Stimulated activated CD8-positive, alpha-beta memory T cell treated with anti-CD3 and anti-CD28 coated beads, Interleukin-15, amount 100 ng/mL, for 1 hour (primary cell): ENCODE results near the gene BIN2.

Experiments
- DNase-seq: peaks from one replicate; pipeline ENCODE4 v3.0.0-alpha.2; 2020; ENCODE audit warnings: low read depth

BIN2 gene

DNA sequence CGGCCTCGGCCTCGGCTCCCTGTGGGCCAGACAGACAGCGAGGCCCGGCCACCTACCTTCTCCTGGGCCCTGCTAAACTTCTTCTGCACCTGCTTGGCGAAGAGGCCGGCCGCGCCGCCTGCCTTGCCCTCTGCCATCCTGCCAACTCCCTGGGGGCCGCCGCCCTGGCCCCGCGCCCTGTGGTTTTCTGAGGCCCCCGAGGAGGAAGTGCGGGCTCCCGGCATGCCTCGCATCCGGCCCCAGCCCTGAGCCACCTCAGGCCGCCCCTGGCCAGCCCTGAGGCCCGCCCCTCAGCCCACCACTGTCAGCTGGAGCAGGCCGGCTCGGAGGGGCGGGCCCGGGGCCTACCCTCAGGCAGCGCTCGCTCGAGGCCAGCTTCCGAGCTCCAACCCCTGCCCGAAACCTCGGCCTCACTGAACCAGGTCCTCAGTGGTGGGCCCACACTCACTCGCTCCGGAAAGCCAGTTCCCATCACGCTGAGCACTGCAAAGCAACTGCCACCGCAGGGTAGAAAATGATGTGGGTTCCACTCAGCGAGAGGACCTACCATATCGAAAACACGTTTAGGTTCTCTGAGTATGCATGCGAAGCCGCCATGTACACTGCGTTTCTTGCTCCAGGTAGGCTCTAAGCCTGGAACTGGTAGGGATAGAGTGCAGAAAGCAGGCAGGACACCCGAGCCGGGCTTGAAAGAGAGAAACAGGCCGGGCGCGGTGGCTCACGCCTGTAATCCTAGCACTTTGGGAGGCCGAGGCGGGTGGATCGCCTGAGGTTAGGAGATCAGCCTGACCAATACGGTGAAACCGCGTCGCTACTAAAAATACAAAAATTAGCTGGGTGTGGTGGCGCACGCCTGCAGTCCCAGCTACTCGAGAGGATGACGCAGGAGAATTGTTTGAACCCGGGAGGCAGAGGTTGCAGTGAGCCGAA lies at the start of gene BIN2:
TSS of gene BIN2 (minus strand) at position 209 of the 930 bp plus-strand sequence. CDS start at position 137, 72 bp downstream.
- DNase-seq: peak; percentile 37

DNA sequence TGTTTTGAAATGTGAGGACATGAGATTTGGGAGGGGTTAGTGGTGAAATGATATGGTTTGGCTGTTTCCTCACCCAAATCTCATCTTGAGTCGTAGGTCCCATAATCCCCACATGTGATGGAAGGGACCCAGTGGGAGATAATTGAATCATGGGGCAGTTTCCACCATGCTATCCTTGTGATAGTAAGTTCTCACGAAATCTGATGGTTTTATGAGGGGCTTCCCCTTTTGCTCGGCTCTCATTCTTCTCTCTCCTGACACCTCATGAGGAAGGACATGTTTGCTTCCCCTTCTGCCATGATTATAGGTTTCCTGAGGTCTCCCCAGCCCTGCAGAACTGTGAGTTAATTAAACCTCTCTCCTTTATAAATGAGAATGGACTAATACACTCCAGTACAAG lies 49.2 kb upstream of the BIN2 start:
- DNase-seq: no peak

DNA sequence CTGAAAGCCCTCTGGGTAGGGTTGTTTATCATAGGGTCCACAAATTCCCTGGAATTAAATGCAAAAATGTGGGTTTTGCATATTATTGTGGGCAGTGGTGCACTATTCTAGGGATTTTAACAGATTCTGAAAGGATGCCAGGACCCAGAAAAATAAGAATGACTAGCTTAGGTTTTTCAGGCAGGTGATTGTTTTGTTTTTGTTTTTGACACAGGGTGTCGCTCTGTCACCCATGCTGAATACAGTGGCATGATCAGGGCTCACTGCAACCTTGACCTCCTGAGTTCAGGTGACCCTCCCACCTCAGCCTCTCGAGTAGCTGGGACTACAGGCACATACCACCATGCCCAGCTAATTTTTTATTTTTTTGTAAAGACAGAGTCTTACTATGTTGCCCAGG lies 48.0 kb upstream of the BIN2 start:
- no peak for DNase-seq

DNA sequence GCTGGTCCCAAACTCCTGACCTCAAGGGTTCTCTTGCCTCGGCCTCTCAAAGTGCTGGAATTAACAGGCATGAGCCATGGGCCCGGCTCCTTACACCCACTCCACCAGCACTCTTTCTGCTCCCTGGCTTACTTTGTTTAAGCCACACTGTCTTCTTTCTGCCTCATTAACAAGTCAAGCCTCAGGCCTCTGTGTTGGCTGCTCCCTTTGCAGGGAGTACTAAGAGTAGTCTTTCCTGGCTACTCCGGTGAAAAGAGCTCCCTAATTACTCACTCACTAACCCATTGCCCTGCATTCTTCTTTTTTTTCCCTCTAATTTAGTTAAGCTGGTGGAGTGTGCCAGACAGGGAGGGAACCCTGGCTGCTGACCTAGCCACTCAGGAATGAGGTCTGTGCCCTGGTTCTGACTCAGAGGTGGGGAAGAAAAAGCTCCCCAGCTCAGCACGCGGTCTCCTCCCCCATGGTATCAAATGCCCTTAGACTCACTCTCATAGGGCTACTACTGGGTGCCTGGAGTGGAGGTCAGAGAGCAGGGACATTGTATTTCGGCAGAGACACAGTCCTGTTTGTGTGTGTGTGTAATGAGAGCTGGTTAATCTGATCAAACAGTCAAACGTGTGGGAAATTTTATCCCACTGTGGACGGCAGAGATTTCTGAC lies 47.5 kb upstream of the BIN2 start:
- no peak for DNase-seq

DNA sequence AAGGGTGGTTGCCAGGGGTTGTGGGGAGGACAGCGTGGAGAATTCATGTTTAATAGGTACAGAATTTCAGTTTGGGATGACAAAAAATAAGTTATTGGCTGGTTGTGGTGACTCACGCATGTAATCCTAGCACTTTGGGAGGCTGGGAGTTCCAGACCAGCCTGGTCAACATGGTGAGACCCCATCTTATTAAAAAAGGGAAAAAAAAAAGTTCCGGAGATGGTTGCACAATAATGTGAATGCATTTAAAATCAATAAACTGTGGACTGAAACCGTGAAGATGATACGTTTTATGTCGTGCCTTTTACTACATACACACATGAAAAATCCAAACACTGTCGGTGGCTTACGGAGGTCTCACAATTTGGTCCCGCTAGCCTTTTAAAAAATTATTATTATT lies 46.7 kb upstream of the BIN2 start:
- DNase-seq: no peak

DNA sequence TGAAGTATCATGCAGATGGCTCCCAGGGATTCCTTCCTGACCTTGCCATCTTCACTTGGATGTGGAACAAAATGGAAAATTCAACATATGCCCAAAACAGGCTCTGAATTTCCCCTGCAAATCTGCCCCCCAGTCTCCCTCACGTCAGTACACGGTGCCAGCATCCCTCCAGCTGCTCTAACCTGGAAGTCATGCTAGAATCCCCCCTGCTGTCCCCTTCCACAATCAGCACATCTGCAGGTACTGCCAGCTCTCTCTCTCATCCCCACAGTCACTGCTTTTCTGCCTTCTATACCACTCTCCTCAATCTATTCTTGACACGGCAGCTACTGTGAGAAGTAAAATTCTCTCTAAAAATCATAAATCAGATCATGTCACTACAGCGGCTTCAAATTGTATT lies 45.6 kb upstream of the BIN2 start:
- DNase-seq: no peak

DNA sequence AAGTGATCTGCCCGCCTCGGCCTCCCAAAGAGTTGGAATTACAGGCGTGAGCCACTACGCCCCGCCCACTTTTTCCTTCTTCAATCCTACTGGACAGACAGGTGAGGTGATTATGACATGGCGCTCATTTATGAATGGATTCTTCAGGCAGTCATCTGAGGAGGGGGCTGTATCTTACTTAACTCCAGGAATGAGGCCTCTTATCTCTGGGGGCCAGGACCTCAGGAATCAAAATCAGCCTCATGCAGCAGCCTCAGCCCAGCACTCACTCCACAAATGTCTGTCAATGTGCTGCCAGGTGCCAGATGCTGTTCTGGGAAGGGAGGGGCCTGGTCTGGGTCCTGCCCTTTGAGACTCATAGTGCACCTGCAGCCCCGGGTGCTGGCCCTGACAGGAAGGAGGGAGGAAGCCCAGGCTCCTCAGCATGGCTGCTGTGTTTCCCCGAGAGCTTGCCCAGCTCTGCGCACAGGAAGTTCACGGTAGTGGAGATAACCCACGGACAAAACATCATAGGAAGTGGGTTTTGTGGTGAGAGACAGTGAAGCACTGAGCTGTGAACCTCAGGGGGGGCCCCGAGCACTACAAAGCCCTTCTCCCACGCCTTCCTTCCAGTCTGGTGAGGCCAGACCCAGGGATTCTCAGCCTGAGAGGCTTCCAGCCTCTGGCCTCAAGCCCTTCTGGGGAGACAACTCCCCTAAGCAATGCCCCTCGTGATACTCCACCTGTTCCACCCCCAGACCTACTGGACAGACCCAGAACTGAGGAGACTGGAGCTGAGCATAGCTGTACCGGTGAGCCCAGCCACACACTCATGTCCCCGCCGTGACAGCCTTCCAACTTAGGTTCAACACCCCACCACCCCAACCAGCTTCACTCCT lies 44.9 kb upstream of the BIN2 start:
- peak; percentile 70 for DNase-seq

DNA sequence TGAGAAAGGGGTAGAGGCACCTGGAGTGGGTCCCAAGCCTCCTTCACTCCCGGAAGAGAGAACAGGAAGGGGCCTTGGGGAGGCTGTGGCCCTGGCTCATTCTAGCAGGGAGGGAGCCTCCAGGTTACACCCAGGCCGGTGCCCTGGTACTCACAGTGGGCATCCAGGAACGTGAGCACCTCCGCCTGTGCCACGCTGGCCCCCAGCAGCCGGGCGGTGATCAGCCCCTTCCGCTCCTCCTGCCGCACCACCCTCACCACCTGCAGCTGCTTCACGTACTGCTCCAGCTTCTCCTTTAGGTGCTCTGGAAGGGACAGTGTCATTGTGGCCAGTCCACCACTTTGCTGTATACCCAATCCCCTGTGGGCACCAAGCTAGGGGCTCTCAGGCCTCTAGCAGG lies 41.3 kb upstream of the BIN2 start:
- no peak for DNase-seq

DNA sequence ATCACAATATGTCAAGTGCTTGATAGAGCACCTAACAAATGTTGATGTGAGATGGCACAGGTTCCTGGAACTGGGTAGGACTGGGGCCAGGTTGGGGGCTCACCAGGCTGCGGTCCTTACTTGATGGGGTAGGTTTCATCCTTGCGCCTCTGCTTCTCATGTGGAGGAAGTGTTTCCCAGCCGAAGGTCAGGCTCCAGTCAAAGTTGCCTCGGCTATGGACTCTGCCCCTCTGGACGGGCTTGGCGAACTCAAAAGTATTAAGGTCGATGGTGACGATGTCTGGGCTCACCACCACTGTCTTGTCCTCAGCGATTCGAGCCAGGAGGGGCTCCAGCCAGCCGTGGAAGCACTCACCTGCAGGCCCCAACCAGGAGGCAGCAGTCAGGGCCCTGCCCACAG lies 40.0 kb upstream of the BIN2 start:
- DNase-seq: no peak

DNA sequence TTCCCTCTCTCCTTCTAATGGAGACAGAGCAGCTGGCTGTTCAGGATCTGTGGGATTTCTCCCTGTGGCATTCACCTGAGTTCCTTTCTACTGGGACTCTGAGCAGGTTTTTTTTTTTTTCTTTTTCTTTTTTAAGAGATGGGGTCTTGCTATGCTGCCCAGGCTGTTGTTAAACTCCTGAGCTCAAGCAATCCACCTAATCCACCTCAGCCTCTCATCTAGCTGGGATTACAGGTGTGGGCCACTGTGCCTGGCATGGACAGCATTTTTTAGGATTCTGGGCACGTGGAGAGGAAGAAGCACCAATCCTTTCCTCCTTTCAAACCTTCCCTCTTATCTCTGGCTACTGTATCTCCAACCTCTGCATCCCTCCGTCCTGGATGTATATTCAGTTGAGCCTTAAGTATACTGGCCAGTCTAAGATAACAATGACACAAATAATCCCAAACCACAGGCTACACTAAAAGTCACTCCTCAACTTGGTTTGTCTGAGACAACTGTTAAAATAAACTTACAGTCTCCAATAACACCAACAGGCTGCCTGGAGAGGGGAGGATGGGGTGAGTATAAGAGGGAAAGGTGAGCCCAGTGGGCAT lies 38.9 kb upstream of the BIN2 start:
- no peak for DNase-seq

DNA sequence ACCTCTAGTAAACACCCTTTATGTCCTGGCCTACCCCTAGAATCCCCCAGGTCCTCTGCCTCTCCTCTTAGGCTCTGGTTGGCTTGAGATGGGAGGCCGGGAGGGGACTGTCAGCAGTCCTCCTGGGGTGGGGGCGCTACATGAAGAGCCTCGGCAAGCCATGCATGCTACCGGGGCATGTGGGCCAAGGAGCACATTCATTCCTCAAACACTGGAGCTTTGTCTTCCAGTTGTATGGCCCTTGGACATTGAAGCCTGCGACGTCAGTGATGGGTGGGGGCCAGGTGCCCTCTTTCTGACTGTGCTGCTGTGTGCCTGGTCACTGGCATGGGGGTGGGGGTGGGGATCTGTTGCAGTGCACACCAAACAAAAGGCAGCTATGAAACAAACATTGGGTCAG lies 38.3 kb upstream of the BIN2 start:
- DNase-seq: no peak

DNA sequence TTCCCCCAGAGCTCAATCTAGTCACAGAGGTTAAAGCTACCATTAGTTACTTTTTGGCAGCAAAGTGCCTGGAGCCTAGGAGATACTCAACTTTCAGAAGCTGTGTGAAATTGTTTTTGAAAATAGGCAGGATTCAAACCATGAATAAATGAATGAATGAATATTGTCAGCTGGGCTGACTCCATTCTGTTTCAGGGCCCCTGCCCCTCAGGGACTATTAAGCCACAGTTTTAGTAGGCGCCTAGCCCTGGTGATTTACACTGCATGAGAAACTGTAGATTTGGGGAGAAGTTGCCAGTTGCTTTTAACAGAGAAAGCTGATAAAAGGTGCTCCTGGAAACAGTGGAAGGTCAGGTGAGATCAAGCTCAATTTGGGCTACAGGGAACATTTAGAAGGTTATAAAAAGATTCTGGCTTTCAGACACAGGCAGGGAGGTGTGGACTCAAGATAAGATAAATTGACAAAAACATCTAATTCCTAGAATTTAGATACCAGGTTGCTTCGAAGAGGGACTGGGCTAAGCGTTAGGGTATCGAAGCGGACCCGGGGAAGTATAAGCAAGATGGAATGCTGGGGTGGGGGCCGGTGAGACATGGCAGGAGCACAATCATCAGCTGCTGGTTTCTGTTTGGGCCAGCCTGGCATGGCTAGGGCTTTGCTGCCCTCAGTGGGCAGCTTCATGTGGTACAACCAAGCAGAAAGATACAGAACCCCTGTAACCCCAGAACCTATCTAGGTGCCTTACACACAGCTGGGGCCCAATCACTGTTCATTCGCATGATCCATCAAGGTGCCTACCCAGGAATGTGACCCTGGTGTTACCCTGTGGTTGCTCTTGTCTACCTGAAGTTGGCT lies 37.4 kb upstream of the BIN2 start:
- no peak for DNase-seq

DNA sequence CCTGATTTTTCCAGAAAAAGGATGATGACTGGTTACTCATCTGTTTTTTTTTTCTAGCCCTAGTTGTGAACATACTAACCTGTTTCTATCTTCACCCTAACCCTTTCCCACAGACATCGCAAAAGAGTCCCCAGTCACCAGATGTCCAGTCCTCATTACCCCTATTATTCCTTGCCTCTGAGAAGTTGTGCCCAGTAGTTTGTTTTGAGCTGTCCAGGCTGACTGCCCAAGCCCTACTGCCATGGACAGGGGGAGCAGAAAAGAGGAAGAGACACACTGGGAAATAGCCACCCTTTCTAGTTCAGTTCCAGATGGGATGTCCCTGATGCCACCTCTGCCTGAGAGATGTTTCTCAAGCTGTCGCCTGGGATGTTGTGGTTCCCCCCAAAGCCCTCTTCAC lies 36.3 kb upstream of the BIN2 start:
- no peak for DNase-seq

DNA sequence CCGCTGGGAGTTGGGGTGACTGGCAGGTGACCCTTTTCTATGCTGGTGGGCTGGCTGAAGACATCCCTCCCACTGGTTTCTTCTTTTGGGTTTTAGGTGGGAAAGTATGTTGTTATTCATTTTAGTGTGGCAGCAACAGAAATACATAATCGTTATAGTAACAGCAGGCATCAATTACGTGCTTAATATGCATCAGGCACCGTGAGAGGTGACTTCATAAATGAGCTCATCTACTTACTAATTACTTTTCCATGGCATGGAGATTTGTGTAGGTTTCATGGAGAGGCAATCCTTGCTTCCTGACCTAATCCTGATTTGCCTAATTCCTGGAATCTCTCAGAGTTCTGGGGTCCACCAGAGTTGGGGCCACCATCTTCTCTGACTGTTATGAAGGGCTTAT lies 35.9 kb upstream of the BIN2 start:
- no peak for DNase-seq

DNA sequence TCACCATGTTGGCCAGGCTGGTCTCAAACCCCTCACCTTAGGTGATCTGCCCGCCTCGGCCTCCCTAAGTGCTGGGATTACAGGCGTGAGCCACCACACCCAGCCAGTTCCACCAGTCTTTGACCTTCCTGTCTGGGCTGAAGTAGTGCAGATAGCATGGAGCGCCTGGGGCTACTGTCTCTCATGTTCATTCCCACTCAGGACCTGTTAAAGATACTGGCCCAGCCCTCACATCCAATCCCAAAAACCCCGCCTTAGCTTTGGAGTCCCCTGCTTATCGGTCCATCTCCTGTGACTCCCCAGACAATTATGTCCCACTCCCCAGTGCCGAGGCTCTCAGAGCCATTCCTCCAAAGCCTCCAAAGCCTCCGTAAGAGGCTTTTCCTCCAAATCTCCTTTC lies 34.5 kb upstream of the BIN2 start:
- no peak for DNase-seq

DNA sequence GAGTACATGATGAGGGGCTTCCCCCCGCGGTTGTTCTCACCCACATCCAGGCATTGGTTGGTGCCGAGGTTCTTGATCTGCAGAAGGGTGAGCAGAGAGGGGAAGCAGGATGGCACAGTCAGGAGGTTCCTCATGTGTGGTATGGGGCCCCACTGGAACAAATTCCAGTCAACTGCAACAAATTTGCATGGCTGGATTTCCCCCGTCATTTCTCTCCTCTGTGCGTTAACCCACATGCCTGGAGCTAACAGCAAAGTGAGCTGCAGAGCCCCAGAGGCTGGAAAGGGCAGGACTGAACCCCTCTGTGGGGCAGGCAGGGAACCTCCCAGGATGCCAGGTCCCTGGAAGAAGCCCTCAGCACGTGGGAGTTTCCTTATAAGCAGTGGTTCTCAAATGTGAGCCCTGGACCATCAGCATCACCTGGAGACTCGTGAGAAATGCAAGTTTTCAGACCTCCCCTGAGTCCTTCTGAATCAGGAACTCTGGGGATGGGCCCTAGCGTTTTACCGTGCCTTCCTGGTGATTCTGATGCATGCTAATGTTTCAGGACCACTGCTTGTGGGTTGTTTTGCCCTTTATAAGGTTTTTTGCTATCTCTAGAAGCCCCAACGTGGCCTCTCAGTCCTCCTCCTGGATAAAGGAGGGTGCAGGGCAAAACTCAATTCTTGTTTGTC lies 33.5 kb upstream of the BIN2 start:
- no peak for DNase-seq

DNA sequence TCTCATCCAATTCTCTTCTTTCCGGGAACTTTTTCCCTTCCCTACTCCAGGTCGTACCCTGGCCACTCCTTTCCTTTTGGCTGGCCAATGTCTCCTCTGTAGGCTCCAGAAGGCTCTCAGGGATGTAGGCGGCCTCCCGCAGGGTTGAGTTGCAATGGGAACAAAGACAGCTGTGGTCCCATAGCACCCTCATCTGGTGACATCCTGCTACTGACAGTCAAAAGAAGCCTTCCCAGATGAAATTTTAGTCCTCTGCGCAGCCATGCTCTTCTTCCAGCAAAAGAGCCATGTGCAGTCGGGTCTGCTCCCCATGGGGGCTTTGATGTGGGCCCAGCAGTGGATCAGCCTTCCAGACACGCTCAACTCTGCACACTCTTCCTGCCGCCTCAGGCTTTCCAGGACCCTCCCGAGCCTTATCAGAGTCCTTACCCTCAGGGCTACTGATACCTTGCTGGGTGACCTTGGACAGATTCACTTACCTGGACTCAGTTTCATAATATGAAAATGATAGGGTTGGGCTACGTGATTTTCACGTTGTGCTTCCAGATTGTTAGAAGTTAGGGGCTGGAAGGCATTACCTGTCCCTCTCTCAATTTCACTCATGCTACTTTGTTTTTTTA lies 28.0 kb upstream of the BIN2 start:
- no peak for DNase-seq

DNA sequence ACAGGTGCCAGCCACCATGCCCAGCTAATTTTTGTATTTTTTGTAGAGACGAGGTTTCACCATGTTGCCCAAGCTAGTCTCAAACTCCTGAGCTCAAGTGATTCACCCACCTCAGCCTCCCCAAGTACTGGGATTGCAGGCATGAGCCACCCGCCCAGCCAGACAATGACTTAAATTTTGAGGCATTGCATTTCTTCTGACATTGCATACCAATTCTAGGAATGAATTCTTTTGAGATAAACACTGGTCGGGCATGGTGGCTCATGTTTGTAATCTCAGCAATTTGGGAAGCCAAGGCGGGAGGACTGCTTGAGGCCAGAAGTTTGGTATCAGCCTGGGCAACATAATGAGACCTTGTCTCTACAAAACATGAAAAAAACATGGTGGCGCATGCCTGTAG lies 25.1 kb upstream of the BIN2 start:
- DNase-seq: no peak

DNA sequence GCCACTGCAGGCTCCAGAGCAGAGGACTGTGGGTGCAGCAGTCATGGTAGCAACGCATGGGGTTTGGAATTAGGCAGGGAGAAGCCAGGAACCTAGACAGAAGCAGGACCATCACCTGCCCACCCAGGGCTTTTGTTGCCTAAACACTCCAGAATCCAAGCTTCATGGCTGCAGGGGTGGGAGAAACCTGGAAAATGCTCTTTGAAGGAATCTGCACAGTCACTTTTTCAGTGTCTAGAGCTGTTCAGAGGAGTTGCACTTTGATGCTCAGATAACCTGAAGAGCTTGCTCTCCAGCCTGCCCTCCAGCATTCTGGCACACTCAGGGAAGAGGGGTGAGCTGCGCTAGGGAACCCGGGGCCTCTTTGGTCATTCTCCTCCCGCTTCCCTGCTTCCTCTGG lies 24.1 kb upstream of the BIN2 start:
- DNase-seq: no peak

DNA sequence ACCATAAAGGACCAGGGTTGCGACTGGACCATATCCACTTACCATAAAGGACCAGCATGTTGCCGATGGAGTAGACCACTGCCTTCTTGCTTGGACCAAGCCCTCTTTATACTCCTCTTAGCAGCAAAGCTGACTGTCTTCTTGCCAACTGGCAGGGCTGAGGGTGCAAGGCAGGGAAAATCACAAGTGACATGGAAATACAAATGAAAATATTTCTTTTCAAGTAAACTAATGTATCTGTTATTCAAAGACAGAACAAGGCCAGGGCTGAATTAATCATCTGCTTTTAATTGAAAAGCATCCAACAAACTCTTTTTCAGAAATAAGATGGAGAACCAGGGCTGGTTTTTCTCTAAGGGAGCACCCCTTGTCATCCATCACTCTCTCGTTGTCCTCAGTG lies 22.6 kb upstream of the BIN2 start, which contains the start of gene CELA1:
TSS of gene CELA1 (minus strand) at position 99 of the 400 bp plus-strand sequence. CDS start at position 58, 41 bp downstream.
- DNase-seq: no peak
